ENCODE data around the gene SEMA5A.

- TF ChIP-seq CTCF (optimal IDR thresholded peaks at IDR 0.05 in 1 of 3, IDR thresholded peaks at IDR 0.05 in 1 of 3, conservative IDR thresholded peaks at IDR 0.05 in 1 of 3; ENCODE audit: extremely low read depth in 1 of 3, insufficient read depth in 2 of 3, low read length in 3 of 3) = no peak
- no peak for TF ChIP-seq EZH2 (IDR thresholded peaks at IDR 0.05; ENCODE audit: low read length)
Measured at GRCh38 chr5:9054322-9054721, 491.6 kb downstream of the SEMA5A start.

Data from keratinocyte (primary cell).